SJSA1 (cell line): ENCODE results near the gene ANKS1B. TPM values are rescaled to one million over a fixed set of nuclear protein-coding genes. Genes with fewer than 3 reads are reported as not detected.
A peak's percentile ranks its signal among the peaks of the same experiment; 100 is the strongest.

Experiments used
- DNase-seq, 2 experiments: peaks; one replicate each; pipeline ENCODE4 v3.0.0-alpha.2; 2015 to 2020; ENCODE audit warnings: low spot score in 2 of 2, low read depth in 1 of 2
- H3K27ac ChIP-seq: fragments of 250-450 bp; sonication (Bioruptor Pico); 2 replicates; pipeline ENCODE4 v1.5.1; 2020; ENCODE audit warnings: mild to moderate bottlenecking, moderate library complexity
- H3K27me3 ChIP-seq: fragments of 250-450 bp; sonication (Bioruptor Pico); replicated peaks from 2 replicates; pipeline ENCODE4 v1.5.1; 2020; ENCODE audit warnings: mild to moderate bottlenecking, moderate library complexity
- H3K36me3 ChIP-seq: fragments of 250-450 bp; sonication (Bioruptor Pico); 2 replicates; pipeline ENCODE4 v1.5.1; 2020; ENCODE audit warnings: mild to moderate bottlenecking
- H3K4me1 ChIP-seq: fragments of 250-450 bp; sonication (Bioruptor Pico); replicated peaks from 2 replicates; pipeline ENCODE4 v1.6.1; 2021; ENCODE audit warnings: mild to moderate bottlenecking
- H3K4me3 ChIP-seq: fragments of 250-450 bp; sonication (Bioruptor Pico); 2 replicates; pipeline ENCODE4 v1.5.1; 2020; ENCODE audit warnings: mild to moderate bottlenecking
- H3K9me3 ChIP-seq: fragments of 250-450 bp; sonication (Bioruptor Pico); replicated peaks from 2 replicates; pipeline ENCODE4 v1.5.1; 2020; ENCODE audit warnings: mild to moderate bottlenecking
- total RNA-seq: library from RNA; depleted of rRNA; stranded (reverse); fragments of >200 nt; shearing (Covaris generic); gene quantifications from 2 replicates; pipeline ENCODE4 v1.2.3, GENCODE V29; 2014

ANKS1B gene
- total RNA-seq, 1 experiment from 2014 or later: not detected

- peaks cover 64% of the 10 kb centered on the region for H3K36me3 ChIP-seq
Observed at GRCh38 chr12:99711246-99711645, 273.5 kb downstream of the ANKS1B start.

GRCh38 chr12:99709619-99710018 is 275.1 kb downstream of the ANKS1B start:
- peaks cover 73% of the 10 kb centered on the region for H3K36me3 ChIP-seq
- DNase-seq: peak; percentile 66 to 73
- H3K4me1 ChIP-seq: no peaks in the 10 kb centered on the region
- no peaks in the 10 kb centered on the region for H3K27me3 ChIP-seq
- H3K4me3 ChIP-seq: no peak overlapping the region
- no peak overlapping the region for H3K27ac ChIP-seq
- H3K9me3 ChIP-seq: peaks cover 17% of the 10 kb centered on the region

More at GRCh38 chr12:99711246-99711645, 273.5 kb downstream of the ANKS1B start:
- Histone ChIP-seq H3K27ac (no peak overlapping the region), H3K27me3 (no peaks in the 10 kb centered on the region), H3K4me3 (no peak overlapping the region), H3K4me1 (no peaks in the 10 kb centered on the region), H3K9me3 (peaks cover 17% of the 10 kb centered on the region)
- peak; percentile 61 for DNase-seq

- peaks cover 68% of the 10 kb centered on the region for H3K36me3 ChIP-seq
- H3K27ac ChIP-seq: no peak overlapping the region
Observed at GRCh38 chr12:99709116-99709515, 275.6 kb downstream of the ANKS1B start.

GRCh38 chr12:99707883-99708282 is 276.9 kb downstream of the ANKS1B start:
- Histone ChIP-seq H3K27ac (no peak overlapping the region), H3K9me3 (peaks cover 7% of the 10 kb centered on the region; the same call in 1 of the 2 replicates), H3K4me1 (no peaks in the 10 kb centered on the region), H3K36me3 (peaks cover 63% of the 10 kb centered on the region), H3K27me3 (no peaks in the 10 kb centered on the region), H3K4me3 (no peak overlapping the region)
- peak in 1 of 2 experiments; percentile 79 for DNase-seq

More at GRCh38 chr12:99709116-99709515, 275.6 kb downstream of the ANKS1B start:
- Histone ChIP-seq H3K4me1 (no peaks in the 10 kb centered on the region), H3K27me3 (no peaks in the 10 kb centered on the region), H3K9me3 (peaks cover 15% of the 10 kb centered on the region), H3K4me3 (no peak overlapping the region)
- peak; percentile 61 to 65 for DNase-seq

- DNase-seq: peak; percentile 69 to 90
Observed at GRCh38 chr12:99706736-99707473, 277.8 kb downstream of the ANKS1B start.

GRCh38 chr12:99704458-99704857 is 280.3 kb downstream of the ANKS1B start:
- H3K4me1 ChIP-seq: no peaks in the 10 kb centered on the region
- H3K9me3 ChIP-seq: no peaks in the 10 kb centered on the region
- peaks cover 38% of the 10 kb centered on the region for H3K36me3 ChIP-seq
- H3K27me3 ChIP-seq: no peaks in the 10 kb centered on the region
- no peak overlapping the region for H3K27ac ChIP-seq
- peak; percentile 53 to 68 for DNase-seq
- no peak overlapping the region for H3K4me3 ChIP-seq

More at GRCh38 chr12:99706736-99707473, 277.8 kb downstream of the ANKS1B start:
- peaks cover 53% of the 10 kb centered on the region for H3K36me3 ChIP-seq
- no peaks in the 10 kb centered on the region for H3K27me3 ChIP-seq
- no peaks in the 10 kb centered on the region for H3K4me1 ChIP-seq
- H3K27ac ChIP-seq: no peak overlapping the region
- no peaks in the 10 kb centered on the region for H3K9me3 ChIP-seq
- H3K4me3 ChIP-seq: no peak overlapping the region

GRCh38 chr12:99704036-99704435 is 280.7 kb downstream of the ANKS1B start:
- Histone ChIP-seq H3K4me1 (no peaks in the 10 kb centered on the region), H3K36me3 (peaks cover 34% of the 10 kb centered on the region), H3K27ac (no peak overlapping the region), H3K9me3 (no peaks in the 10 kb centered on the region), H3K27me3 (no peaks in the 10 kb centered on the region), H3K4me3 (no peak overlapping the region)
- DNase-seq: peak in 1 of 2 experiments; percentile 80

GRCh38 chr12:99700032-99700431 is 284.7 kb downstream of the ANKS1B start:
- no peak for DNase-seq
- Histone ChIP-seq H3K4me1 (no peaks in the 10 kb centered on the region), H3K27me3 (no peaks in the 10 kb centered on the region), H3K27ac (no peak overlapping the region), H3K9me3 (no peaks in the 10 kb centered on the region), H3K36me3 (peaks cover 5% of the 10 kb centered on the region), H3K4me3 (no peak overlapping the region)

- no peak overlapping the region for H3K4me3 ChIP-seq
- no peak for DNase-seq
- H3K36me3 ChIP-seq: no peaks in the 10 kb centered on the region
- no peaks in the 10 kb centered on the region for H3K4me1 ChIP-seq
- no peaks in the 10 kb centered on the region for H3K9me3 ChIP-seq
- no peak overlapping the region for H3K27ac ChIP-seq
- H3K27me3 ChIP-seq: no peaks in the 10 kb centered on the region
Observed at GRCh38 chr12:99695050-99695449, 289.7 kb downstream of the ANKS1B start.

- no peak for DNase-seq
- H3K4me3 ChIP-seq: no peak overlapping the region
- no peaks in the 10 kb centered on the region for H3K4me1 ChIP-seq
- H3K36me3 ChIP-seq: no peaks in the 10 kb centered on the region
- H3K27me3 ChIP-seq: no peaks in the 10 kb centered on the region
- H3K27ac ChIP-seq: no peak overlapping the region
- H3K9me3 ChIP-seq: no peaks in the 10 kb centered on the region
Observed at GRCh38 chr12:99686142-99686541, 298.6 kb downstream of the ANKS1B start.

- Histone ChIP-seq H3K4me1 (no peaks in the 10 kb centered on the region), H3K36me3 (no peaks in the 10 kb centered on the region), H3K27ac (no peak overlapping the region), H3K9me3 (no peaks in the 10 kb centered on the region), H3K4me3 (no peak overlapping the region), H3K27me3 (no peaks in the 10 kb centered on the region)
- no peak for DNase-seq
Observed at GRCh38 chr12:99680276-99680675, 304.5 kb downstream of the ANKS1B start.

GRCh38 chr12:99670635-99671034 is 314.1 kb downstream of the ANKS1B start:
- Histone ChIP-seq H3K27ac (no peak overlapping the region), H3K27me3 (no peaks in the 10 kb centered on the region), H3K4me1 (no peaks in the 10 kb centered on the region), H3K4me3 (no peak overlapping the region), H3K9me3 (no peaks in the 10 kb centered on the region), H3K36me3 (no peaks in the 10 kb centered on the region)
- DNase-seq: no peak

- DNase-seq: no peak
- H3K27me3 ChIP-seq: no peaks in the 10 kb centered on the region
- H3K36me3 ChIP-seq: no peaks in the 10 kb centered on the region
- no peak overlapping the region for H3K27ac ChIP-seq
- no peak overlapping the region for H3K4me3 ChIP-seq
- H3K4me1 ChIP-seq: no peaks in the 10 kb centered on the region
- H3K9me3 ChIP-seq: no peaks in the 10 kb centered on the region
Observed at GRCh38 chr12:99658671-99659349, 325.9 kb downstream of the ANKS1B start.

- no peaks in the 10 kb centered on the region for H3K9me3 ChIP-seq
Observed at GRCh38 chr12:99649551-99649950, 335.2 kb downstream of the ANKS1B start.

More at GRCh38 chr12:99649551-99649950, 335.2 kb downstream of the ANKS1B start:
- no peaks in the 10 kb centered on the region for H3K27me3 ChIP-seq
- H3K27ac ChIP-seq: no peak overlapping the region
- no peaks in the 10 kb centered on the region for H3K36me3 ChIP-seq
- H3K4me1 ChIP-seq: no peaks in the 10 kb centered on the region
- no peak for DNase-seq
- no peak overlapping the region for H3K4me3 ChIP-seq
